HG02678 (cell line): ENCODE results near the gene ICOS.

ENCODE experiments used
- ATAC-seq: cut with Tn5 transposase; IDR thresholded peaks from one replicate; pipeline ENCODE4 v1.9.1; 2021; ENCODE audit warnings: mild to moderate bottlenecking, moderate library complexity; ENCODE audit not compliant: unreplicated experiment

ICOS gene

DNA sequence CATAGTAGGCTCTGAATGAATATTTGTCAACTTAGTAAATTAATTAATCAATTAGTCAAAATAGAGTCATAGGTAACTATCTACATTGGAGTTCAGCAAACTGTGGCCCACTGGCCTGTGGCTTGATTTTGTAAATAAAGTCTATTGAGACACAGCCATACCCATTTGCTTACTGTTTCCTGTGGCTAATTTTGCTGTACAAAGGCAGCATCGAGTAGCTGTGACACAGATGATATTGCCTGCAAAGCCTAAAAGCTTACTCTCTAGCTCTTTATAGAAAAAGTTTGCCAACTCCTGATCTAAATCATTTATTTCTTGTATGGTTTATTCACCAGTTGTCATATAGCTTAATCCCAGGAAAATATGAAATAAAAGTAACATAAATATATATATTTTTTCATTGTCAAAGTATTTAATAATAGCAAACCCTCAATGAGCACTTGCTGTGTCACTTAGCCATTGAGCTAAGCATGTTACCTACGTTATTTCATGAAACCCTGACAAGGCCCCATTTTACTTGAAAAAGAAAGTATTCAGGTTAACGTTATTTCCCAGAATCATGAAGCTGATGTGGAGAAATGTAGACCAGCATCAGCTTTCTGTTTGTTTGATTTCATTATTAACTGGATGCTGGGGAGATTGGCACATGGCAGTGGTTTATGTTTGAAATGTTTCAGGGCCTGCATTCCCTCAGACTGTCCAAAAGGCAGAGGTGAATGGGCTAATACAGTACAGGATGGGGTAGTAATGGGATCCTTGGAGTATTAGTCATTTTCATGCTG, 69.6 kb downstream of the ICOS start:
- no peak for ATAC-seq

DNA sequence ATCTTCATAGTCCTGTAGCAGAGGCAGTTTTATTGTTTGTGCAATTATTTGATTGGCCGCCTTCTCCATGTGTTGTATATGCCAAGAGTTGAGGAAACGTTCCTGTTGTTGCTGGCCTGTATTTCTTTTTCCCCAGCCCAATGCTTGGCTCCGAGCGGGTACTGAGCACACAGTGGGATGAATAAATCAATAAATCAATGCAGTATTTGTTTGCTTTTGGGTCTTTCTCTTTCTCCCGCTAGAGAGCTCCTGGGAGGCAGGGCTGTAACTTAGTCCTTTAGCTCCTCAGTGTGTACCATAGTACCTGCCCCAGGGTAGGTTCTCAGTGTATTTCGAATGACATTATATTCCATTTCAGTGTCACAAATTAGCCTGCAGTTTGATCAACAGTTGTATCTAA, 71.8 kb downstream of the ICOS start:
- no peak for ATAC-seq

DNA sequence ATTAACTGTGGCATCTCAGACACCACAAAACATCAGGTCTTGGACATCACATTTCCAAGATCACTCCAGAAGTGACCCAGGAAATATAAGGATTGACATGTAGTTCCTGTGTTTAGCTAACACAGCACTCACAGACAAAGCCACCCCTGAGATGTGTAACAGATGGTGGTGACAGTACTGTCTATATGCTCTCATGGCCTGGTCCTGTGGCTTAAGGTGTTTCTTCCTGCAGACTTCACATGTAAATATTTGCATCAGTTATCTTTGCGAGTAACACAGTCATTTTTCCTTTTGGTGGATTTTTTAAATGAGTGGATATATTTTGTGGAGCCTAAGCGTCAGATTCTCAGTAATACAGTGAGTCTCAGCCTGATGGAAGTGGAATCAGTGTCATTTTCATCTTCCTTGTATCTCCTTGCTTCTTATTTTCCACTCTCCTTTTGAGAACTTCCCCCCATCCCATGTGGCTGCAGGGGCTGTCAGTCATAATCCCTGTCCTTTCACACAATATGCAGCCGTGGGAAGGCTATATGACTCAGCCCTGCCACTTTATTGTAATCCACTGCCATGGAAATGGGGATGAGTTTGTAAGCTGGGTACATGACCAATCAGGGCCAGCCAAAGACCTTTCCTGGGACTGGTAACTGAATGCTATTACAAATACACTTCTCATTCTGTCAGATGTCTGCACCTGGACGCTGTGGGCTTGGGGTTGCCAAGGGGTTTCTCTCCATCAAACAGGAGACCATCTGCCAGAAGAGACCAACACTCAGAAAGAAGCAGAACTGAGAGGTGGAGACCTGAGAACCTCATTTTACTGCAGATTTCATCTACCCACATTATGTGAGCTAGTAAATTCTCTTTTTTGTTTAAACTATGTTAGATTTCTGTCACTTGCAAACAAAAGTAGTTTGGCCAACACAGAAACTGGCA, 74.3 kb downstream of the ICOS start:
- ATAC-seq, result peak; percentile 78
